IPS-11a (cell line): ENCODE measurements around the gene MAML3.

ENCODE experiments used
- H3K4me3 ChIP-seq: one replicate; pipeline ENCODE4 v1.5.1; 2013; ENCODE audit warnings: low read depth, low read length, control low read depth

Gene MAML3

DNA sequence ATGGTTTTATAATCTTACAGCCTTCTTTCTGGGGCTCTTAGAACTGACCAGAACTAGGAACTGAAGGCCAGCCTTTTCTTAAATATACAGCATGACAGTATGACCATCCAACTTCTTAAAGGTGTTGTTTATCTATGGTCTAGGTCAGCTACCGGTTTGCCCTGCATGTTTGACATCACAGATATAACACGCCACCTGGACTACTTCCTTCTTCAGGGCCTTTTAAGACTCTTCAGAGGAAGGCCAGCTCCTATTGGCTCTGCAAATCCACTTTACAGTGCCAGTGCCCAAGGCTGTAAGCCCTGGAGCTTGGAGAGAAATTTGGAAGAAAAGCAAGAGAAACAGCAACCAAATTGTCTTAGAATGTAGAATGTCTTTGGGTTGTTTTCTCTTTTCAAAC is 302.9 kb downstream of the MAML3 start:
- H3K4me3 ChIP-seq, result no peak overlapping the region

DNA sequence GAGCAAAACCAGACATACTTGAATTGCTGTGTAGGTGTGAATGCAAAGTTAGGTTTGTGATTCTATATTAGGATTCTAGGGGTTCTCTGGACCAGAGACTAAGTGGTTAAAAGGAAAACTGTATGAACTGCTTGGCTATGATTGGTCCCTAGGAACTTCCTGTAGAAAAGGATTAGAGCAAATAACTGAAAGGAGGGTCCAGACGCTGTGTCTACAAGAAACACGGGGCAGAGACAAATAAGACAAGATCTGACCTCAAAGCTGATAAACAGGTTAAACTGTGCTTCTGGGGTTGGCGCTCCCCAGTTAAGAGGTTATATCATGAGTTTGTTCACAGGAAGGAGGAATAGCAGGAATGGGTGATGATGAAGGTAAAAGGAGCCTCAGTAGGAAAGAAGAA is 304.8 kb downstream of the MAML3 start:
- no peak overlapping the region for H3K4me3 ChIP-seq

GRCh38 chr4:139848028-139848427 is 306.0 kb downstream of the MAML3 start:
- no peak overlapping the region for H3K4me3 ChIP-seq

- no peak overlapping the region for H3K4me3 ChIP-seq
These were observed 306.4 kb downstream of the MAML3 start for GRCh38 chr4:139847602-139848001.

DNA sequence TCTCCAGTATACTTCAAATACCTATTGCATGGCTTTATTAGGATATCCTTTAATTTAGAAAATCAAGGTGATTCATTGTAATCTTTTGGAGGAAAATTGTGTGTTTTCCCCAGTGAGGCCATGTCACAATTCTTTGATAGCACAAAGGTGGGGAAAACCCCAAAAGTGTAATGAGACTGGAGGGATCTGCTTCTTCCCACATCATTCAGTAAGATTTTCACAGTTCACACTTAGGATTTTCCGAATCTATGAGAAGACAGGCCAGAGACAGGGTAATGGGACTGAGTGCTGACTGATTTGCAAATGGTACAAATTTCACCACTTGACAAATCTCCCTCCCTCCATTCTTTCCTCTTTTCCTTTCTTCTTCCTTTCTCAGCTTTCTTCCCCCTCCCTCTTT is 307.2 kb downstream of the MAML3 start:
- no peak overlapping the region for H3K4me3 ChIP-seq

GRCh38 chr4:139845453-139846093 is 308.4 kb downstream of the MAML3 start:
- H3K4me3 ChIP-seq, result no peak overlapping the region

DNA sequence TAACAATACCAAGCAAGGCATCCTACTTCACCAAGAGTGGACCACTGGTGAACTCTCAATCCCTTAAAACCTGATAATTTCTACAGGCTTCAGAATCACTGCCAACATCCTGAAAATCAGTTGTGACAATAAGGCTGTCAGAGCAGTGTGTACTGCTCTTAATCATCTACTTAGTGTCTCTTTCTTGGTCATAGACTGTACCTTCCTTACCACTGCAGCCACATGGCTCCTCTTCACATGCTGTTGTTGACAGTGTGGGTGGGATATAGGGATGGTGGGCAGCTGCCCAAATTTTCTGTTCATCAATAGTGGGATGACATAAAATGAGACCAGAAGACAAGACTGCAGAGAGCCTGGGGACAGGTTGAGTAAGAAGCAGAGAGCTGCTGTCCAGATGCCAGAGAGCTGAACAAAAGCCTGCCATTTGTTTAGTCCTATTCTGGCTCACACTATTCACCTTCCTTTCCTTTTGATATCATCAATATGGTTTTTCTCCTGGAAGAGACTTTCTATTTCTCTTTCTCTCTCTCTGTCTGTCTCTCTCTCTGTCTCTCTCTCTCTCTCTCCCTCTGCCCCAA is 309.4 kb downstream of the MAML3 start:
- H3K4me3 ChIP-seq, result no peak overlapping the region

GRCh38 chr4:139844057-139844456 is 309.9 kb downstream of the MAML3 start:
- H3K4me3 ChIP-seq, result no peak overlapping the region

GRCh38 chr4:139843641-139844040 is 310.3 kb downstream of the MAML3 start:
- no peak overlapping the region for H3K4me3 ChIP-seq

DNA sequence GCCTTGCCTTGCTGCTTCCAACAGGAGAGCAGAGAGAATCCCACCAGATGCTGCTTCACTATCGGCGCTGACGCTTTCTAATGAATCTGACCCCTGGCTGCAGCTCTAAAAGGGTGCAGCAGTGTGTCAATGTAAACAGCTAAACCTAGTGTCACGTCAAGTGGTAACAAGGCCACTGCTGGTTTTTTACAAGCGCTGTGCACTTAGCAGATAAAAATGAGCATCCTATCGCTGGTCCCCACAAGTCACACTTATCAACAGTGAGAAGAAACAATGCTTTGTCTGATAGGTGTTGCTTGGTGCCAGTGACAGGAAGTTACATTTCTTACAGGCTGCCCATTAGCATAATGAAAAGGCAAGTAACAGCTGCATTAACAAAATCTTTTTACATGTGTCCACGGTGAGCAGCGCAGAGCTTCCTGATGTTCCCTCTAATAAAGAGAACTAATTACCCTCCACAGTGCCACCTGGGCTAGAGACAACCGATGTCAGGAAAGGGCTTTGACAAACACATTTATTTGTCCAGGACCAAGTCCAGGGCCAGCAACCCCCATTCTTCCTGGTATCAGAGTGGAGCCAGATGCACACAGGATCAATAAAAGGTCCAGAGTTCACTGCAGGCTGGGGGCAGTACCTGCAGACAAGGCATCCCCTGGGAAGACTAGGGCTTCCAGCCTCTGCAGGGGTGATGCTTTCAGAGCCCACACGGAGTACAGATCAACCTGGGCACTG is 312.4 kb downstream of the MAML3 start:
- H3K4me3 ChIP-seq, result no peak overlapping the region

DNA sequence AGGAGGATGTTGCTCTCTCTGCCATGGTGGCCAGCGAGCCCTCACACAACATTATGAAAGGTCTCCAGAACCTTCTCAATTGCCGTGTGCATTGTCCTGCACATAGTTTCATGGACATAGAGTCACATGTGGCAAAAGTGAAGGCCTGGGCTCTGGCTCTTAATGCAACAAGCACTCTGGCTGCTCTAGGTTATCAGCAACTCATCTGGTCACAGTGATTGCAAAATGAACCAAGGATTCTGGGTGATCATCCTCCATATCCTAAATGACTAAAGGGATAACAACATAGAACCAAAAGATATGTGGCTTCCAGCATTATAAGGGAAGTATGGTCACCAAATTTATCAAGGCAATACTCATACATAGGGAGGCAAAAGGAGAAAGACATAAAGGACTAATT is 313.2 kb downstream of the MAML3 start:
- no peak overlapping the region for H3K4me3 ChIP-seq

- no peak overlapping the region for H3K4me3 ChIP-seq
These were observed 314.5 kb downstream of the MAML3 start for GRCh38 chr4:139839403-139840031.

GRCh38 chr4:139838811-139839210 is 315.2 kb downstream of the MAML3 start:
- no peak overlapping the region for H3K4me3 ChIP-seq

- no peak overlapping the region for H3K4me3 ChIP-seq
These were observed 319.0 kb downstream of the MAML3 start for GRCh38 chr4:139834981-139835391.

DNA sequence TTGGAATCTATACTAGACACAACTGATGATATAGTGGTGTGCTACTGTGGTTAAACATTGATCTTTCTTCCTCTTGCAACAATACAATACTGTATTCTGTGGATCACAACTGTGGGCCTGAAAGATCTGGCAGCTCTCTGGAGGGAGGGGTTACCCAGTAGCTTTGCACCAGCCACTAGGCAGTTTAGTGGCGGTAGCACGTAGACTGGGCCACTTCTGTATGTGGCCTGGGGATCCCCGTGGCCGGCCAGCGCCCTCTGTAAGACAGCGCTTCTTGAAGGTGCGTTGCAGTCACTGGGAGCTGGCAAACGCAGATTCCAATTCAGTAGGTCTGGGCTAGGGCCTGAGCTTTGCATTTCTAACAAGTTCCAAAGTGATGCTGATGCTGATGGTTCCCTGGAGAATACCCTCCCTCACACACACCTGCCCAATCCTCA is 319.7 kb downstream of the MAML3 start:
- H3K4me3 ChIP-seq, result no peak overlapping the region

DNA sequence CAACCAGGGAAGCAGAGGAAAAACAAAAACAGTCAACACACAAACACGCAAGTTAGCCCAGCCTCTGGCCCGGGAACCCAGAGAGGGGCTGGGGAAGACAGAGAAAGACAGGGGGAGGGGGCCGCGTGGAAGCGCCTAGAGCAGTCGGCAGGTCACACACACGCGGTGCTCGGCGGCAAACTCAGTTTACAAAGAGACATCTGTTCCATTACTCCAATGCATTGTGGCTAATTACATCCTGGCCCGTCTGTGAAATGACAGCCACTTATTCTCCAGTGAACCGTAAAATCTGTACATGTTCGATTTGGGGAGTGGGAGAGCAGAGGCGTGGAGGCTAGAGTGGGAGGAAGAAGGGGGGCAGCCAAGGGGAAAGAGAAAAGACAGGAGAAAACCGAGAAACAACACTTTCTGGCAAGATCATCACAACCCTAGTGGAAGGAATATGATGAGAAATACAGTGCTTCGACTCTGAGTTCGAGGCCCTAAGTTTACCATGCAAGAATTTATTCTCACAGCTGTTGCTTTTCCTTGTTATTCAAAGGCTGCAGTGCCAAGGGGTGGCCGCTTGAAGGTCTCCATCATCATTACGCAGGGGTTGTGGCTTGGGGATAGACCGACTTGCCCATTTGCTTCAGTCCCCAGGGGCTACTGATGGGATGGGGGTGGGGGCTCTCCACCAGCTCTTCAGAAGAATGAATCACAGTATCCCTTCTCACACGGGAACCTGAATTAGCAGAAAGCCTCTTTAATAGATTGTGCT is 320.7 kb downstream of the MAML3 start:
- H3K4me3 ChIP-seq, result no peak overlapping the region

- H3K4me3 ChIP-seq, result no peak overlapping the region
These were observed 324.9 kb downstream of the MAML3 start for GRCh38 chr4:139828966-139829664.

GRCh38 chr4:139826426-139826825 is 327.6 kb downstream of the MAML3 start:
- no peak overlapping the region for H3K4me3 ChIP-seq

GRCh38 chr4:139825523-139826014 is 328.4 kb downstream of the MAML3 start:
- H3K4me3 ChIP-seq, result no peak overlapping the region

DNA sequence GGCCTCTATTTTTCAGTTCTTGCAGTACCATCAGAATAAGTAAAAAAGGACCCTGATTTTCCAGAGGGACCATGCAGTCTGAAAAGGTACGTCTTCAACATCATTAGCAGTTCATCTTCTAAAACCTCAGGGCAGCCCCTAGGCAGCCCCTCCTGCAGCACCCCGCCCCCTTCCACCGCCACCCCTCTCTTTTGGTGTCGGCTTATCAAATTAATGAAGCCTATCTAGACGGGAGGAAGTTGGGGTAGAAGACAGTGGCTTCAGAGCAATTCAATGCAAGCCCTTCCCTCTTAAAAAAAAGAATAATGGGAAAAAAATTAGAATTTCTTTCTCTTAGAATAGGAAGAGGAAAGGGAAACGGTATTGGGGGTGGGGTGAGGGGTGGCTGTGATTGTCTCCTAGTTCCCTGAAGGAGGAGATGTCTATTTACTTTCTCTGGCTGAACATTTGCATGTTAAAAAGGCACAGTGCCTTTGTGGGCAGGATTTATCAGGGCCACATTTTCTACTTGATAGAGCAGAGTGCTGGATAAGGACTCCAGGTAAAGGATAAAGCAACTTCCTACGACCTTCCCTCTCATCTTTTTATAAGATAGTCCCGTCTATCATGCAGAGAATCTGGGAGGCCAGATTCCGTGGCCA is 329.0 kb downstream of the MAML3 start:
- no peak overlapping the region for H3K4me3 ChIP-seq
